LNCAP (cell line): ENCODE measurements around the gene DNASE2.

Source experiments
- CTCF ChIP-seq: fragments of 450-650 bp; IDR thresholded peaks from 2 replicates; pipeline ENCODE4 v1.5.1; 2017; ENCODE audit warnings: mild to moderate bottlenecking

Gene DNASE2

GRCh38 chr19:12872941-12873890 lies 8.0 kb downstream of the DNASE2 start:
- TF ChIP-seq CTCF = no peak

GRCh38 chr19:12872255-12872654 lies 9.0 kb downstream of the DNASE2 start:
- TF ChIP-seq CTCF = no peak

- TF ChIP-seq CTCF = no peak
These were observed 9.6 kb downstream of the DNASE2 start for GRCh38 chr19:12871681-12872080.

GRCh38 chr19:12868540-12869112 lies 12.6 kb downstream of the DNASE2 start:
- no peak for TF ChIP-seq CTCF

GRCh38 chr19:12867120-12868099 lies 13.8 kb downstream of the DNASE2 start:
- TF ChIP-seq CTCF = no peak

- TF ChIP-seq CTCF = no peak
These were observed 14.7 kb downstream of the DNASE2 start for GRCh38 chr19:12866416-12867119.
